H1 (cell line): ENCODE results near the gene CDH26. TPM values are rescaled to one million over a fixed set of nuclear protein-coding genes. Genes with fewer than 3 reads are reported as not detected.

Source experiments
- CTCF ChIA-PET: fragments of 300-600 bp; sonication (Branson Sonifier 250); formaldehyde crosslinking; loops from one replicate; lab custom pipeline; 2021; ENCODE audit not compliant: partially characterized antibody; lab: Charles Lee
- POLR2A ChIA-PET: fragments of 300-600 bp; sonication (Branson Sonifier 250); formaldehyde crosslinking; loops from one replicate; lab custom pipeline; 2021; ENCODE audit warnings: inconsistent platforms; ENCODE audit not compliant: partially characterized antibody; lab: Charles Lee
- DNase-seq, 2 experiments: peaks; one replicate each; pipeline versions ENCODE4 v3.0.0 to v3.0.0-alpha.2; 2010 to 2022; ENCODE audit warnings: low spot score in 2 of 2, low read depth in 1 of 2, mixed read lengths in 1 of 2
- FAIRE-seq: peaks from 2 replicates; lab custom pipeline; 2011; peaks lifted over from hg19 to GRCh38; lab: Jason Lieb, UNC
- H2AFZ ChIP-seq: 2 replicates; pipeline ENCODE4 v1.8.1; 2012; ENCODE audit warnings: low read length, inconsistent platforms
- H2AK5ac ChIP-seq: 2 replicates; pipeline ENCODE4 v1.6.1; 2013; ENCODE audit warnings: low read depth, low read length
- H2BK120ac ChIP-seq: replicated peaks from 2 replicates; pipeline ENCODE3; 2013; ENCODE audit warnings: low read depth, low read length, inconsistent platforms
- H2BK12ac ChIP-seq: 2 replicates; pipeline ENCODE4 v1.6.1; 2013; ENCODE audit warnings: low read depth, low read length
- H2BK15ac ChIP-seq: 2 replicates; pipeline ENCODE4 v1.6.1; 2013; ENCODE audit warnings: low read length
- H2BK20ac ChIP-seq: 2 replicates; pipeline ENCODE4 v1.6.1; 2013; ENCODE audit warnings: low read length
- H2BK5ac ChIP-seq: 2 replicates; pipeline ENCODE4 v1.6.1; 2013; ENCODE audit warnings: low read depth, low read length
- H3K14ac ChIP-seq: 2 replicates; pipeline ENCODE4 v1.6.1; 2013; ENCODE audit warnings: inconsistent platforms; ENCODE audit not compliant: insufficient read length
- H3K18ac ChIP-seq: 2 replicates; pipeline ENCODE4 v1.6.1; 2013; ENCODE audit warnings: low read length; ENCODE audit errors: extremely low read depth
- H3K23ac ChIP-seq: 2 replicates; pipeline ENCODE4 v1.6.1; 2013; ENCODE audit warnings: inconsistent platforms; ENCODE audit not compliant: insufficient read length
- H3K23me2 ChIP-seq: 2 replicates; pipeline ENCODE4 v1.6.1; 2013; ENCODE audit warnings: low read depth, low read length
- H3K27ac ChIP-seq: 2 replicates; pipeline ENCODE4 v1.6.1; 2011; ENCODE audit warnings: low read depth, low read length, inconsistent platforms
- H3K27me3 ChIP-seq, 4 experiments: replicated peaks in 1 of 4; 1 replicate in 1 of 4; 2 replicates in 3 of 4; pipeline versions ENCODE4 v1.6.1 to v1.8.1; 2011 to 2013; ENCODE audit warnings: low read length in 3 of 4, mild to moderate bottlenecking in 3 of 4, inconsistent platforms in 2 of 4, mixed read lengths in 2 of 4, moderate library complexity in 1 of 4; ENCODE audit not compliant: control insufficient read depth in 3 of 4, insufficient read depth in 3 of 4; ENCODE audit errors: extremely low read depth in 1 of 4
- H3K36me3 ChIP-seq, 4 experiments: 2 replicates each; pipeline versions ENCODE4 v1.6.1 to v1.8.1; 2011 to 2013; ENCODE audit warnings: mild to moderate bottlenecking in 4 of 4, low read length in 3 of 4, moderate library complexity in 2 of 4, control low read depth in 1 of 4, inconsistent platforms in 1 of 4; ENCODE audit not compliant: insufficient read depth in 4 of 4, control insufficient read depth in 2 of 4
- H3K4ac ChIP-seq: replicated peaks from 2 replicates; pipeline ENCODE3; 2013; ENCODE audit warnings: low read length, low read depth, mixed read lengths, inconsistent platforms; ENCODE audit not compliant: insufficient read length
- H3K4me1 ChIP-seq, 4 experiments: replicated peaks in 1 of 4; 1 replicate in 1 of 4; 2 replicates in 3 of 4; pipeline versions ENCODE4 v1.6.1 to v1.8.1; 2011 to 2013; ENCODE audit warnings: low read length in 3 of 4, inconsistent platforms in 2 of 4, mixed read lengths in 1 of 4; ENCODE audit not compliant: insufficient read depth in 4 of 4, control insufficient read depth in 3 of 4
- H3K4me2 ChIP-seq, 2 experiments: 2 replicates each; pipeline versions ENCODE4 v1.6.1 to v1.8.1; 2011 to 2013; ENCODE audit warnings: low read depth in 2 of 2, low read length in 2 of 2, control low read depth in 1 of 2, inconsistent platforms in 1 of 2, mild to moderate bottlenecking in 1 of 2; ENCODE audit not compliant: insufficient read depth in 1 of 2
- H3K4me3 ChIP-seq, 4 experiments: fragments of 200-600, 300-600 bp in 1 of 4; sonication (generic), shearing (Covaris generic), sonication (Bioruptor Twin) in 1 of 4; 2 replicates each; pipeline versions ENCODE4 v1.5.1 to v1.8.1; 2011 to 2016; ENCODE audit warnings: low read length in 4 of 4, low read depth in 3 of 4, control low read depth in 2 of 4, inconsistent platforms in 2 of 4, mild to moderate bottlenecking in 2 of 4, mixed read lengths in 1 of 4, moderate library complexity in 1 of 4; ENCODE audit not compliant: insufficient read depth in 2 of 4; ENCODE audit errors: extremely low read depth in 1 of 4
- H3K56ac ChIP-seq: replicated peaks from 2 replicates; pipeline ENCODE3; 2013; ENCODE audit warnings: low read depth, mild to moderate bottlenecking, mixed read lengths, low read length, inconsistent platforms; ENCODE audit not compliant: insufficient read length
- H3K79me1 ChIP-seq: 2 replicates; pipeline ENCODE4 v1.6.1; 2013; ENCODE audit warnings: low read depth, low read length, control low read depth
- H3K79me2 ChIP-seq, 2 experiments: 2 replicates each; pipeline versions ENCODE4 v1.6.1 to v1.8.1; 2012 to 2013; ENCODE audit warnings: low read length in 2 of 2, mild to moderate bottlenecking in 2 of 2, inconsistent platforms in 1 of 2; ENCODE audit not compliant: insufficient read depth in 2 of 2, control insufficient read depth in 1 of 2
- H3K9ac ChIP-seq, 4 experiments: replicated peaks in 1 of 4; 1 replicate in 1 of 4; 2 replicates in 3 of 4; pipeline versions ENCODE4 v1.6.1 to v1.8.1; 2011 to 2013; ENCODE audit warnings: low read depth in 3 of 4, low read length in 3 of 4, control low read depth in 2 of 4, mild to moderate bottlenecking in 2 of 4, moderate library complexity in 2 of 4, inconsistent platforms in 1 of 4; ENCODE audit errors: extremely low read depth in 1 of 4
- H3K9me3 ChIP-seq, 2 experiments: 2 replicates each; pipeline versions ENCODE4 v1.6.1 to v1.8.1; 2012 to 2013; ENCODE audit warnings: mild to moderate bottlenecking in 2 of 2, moderate library complexity in 2 of 2, control low read depth in 1 of 2, inconsistent platforms in 1 of 2, low read depth in 1 of 2, low read length in 1 of 2, mixed read lengths in 1 of 2; ENCODE audit not compliant: insufficient read depth in 2 of 2
- H4K20me1 ChIP-seq, 2 experiments: replicated peaks in 1 of 2; 2 replicates each; pipeline versions ENCODE3 to v1.8.1; 2011 to 2013; ENCODE audit warnings: inconsistent platforms in 2 of 2, low read length in 2 of 2, mild to moderate bottlenecking in 1 of 2; ENCODE audit not compliant: insufficient read depth in 2 of 2, control insufficient read depth in 1 of 2
- H4K5ac ChIP-seq: 2 replicates; pipeline ENCODE4 v1.6.1; 2013; ENCODE audit warnings: low read length, low read depth, mixed read lengths, inconsistent platforms; ENCODE audit not compliant: insufficient read length
- H4K8ac ChIP-seq: 2 replicates; pipeline ENCODE4 v1.8.0; 2013; ENCODE audit warnings: mild to moderate bottlenecking, moderate library complexity, low read length, inconsistent platforms; ENCODE audit not compliant: insufficient read depth; ENCODE audit errors: extremely low read depth
- H4K91ac ChIP-seq: replicated peaks from 2 replicates; pipeline ENCODE3; 2013; ENCODE audit warnings: low read length, mixed read lengths, inconsistent platforms; ENCODE audit not compliant: insufficient read length
- E2F6 ChIP-seq: IDR thresholded peaks from 2 replicates; pipeline ENCODE4 v1.6.1; 2012; ENCODE audit warnings: inconsistent platforms
- EGR1 ChIP-seq: IDR thresholded peaks from 2 replicates; pipeline ENCODE4 v1.6.1; 2011; ENCODE audit warnings: low read depth, low read length, borderline replicate concordance
- GTF2F1 ChIP-seq: IDR thresholded peaks from 2 replicates; pipeline ENCODE4 v1.6.1; 2012; ENCODE audit warnings: low read depth, low read length, improper control_type of control experiment, borderline replicate concordance
- KDM4A ChIP-seq: IDR thresholded peaks from one replicate; pipeline ENCODE4 v1.7.1; 2012; ENCODE audit warnings: low read depth, mild to moderate bottlenecking, moderate library complexity, low read length, inconsistent platforms; ENCODE audit not compliant: severe bottlenecking
- USF2 ChIP-seq: IDR thresholded peaks from 2 replicates; pipeline ENCODE4 v1.6.1; 2011; ENCODE audit warnings: low read length, improper control_type of control experiment
- WGBS, 2 experiments: shearing (Covaris generic) in 1 of 2; methylation state at CpG; one replicate each; pipeline versions ENCODE4 v1.1.6 to v1.1.7; 2013 to 2015; ENCODE audit warnings: low lambda C conversion rate in 2 of 2, mixed read lengths in 2 of 2, inconsistent platforms in 1 of 2, low coverage in 1 of 2, missing lambda C conversion rate in 1 of 2; ENCODE audit not compliant: insufficient replicate concordance in 2 of 2, insufficient coverage in 1 of 2, insufficient read length in 1 of 2; ENCODE audit errors: extremely low coverage in 1 of 2, missing lambda C conversion rate in 1 of 2; 5-methylcytosine and 5-hydroxymethylcytosine counted together
- polyA plus RNA-seq, 7 experiments: library from polyadenylated mRNA; depleted of rRNA in 3 of 7; stranded (reverse) in 5 of 7; unstranded in 2 of 7; fragments of >200 nt in 5 of 7; fragments of 200-250 nt in 2 of 7; gene quantifications; 1 replicate in 5 of 7; 2 replicates in 1 of 7; 4 replicates in 1 of 7; pipeline versions ENCODE4 v1.2.1 to v1.2.3, GENCODE V29; 2011 to 2013; ENCODE audit warnings: missing spikeins in 2 of 7, mixed read lengths in 2 of 7
- total RNA-seq: library from RNA; stranded (reverse); fragmentation: NEBNext Ultra II Directional; extraction: Animal tissue kit (Norgen Biotek cat#: 25700); gene quantifications from 2 replicates; pipeline ENCODE4 v1.2.1, GENCODE V29; 2021

CDH26 gene
- total and polyA plus RNA-seq, 2 of the 8 experiments (the other 6 are each of a cell fraction or from before 2014, with no cell fraction given) = 1.5 to 1.7 TPM

GRCh38 chr20:59958626-59959025 lies 403 bp downstream of the CDH26 start:
- Histone ChIP-seq H2AK5ac (no peak overlapping the region), H3K4ac (no peak overlapping the region), H3K23ac (no peak overlapping the region), H3K56ac (no peak overlapping the region), H4K91ac (no peak overlapping the region), H3K4me3 (no peak overlapping the region), H3K79me2 (no peaks in the 10 kb centered on the region), H3K4me1 (0 out of 7 replicates have a peak, but pooled peaks cover 0 to 2% (median 0%) of the 10 kb centered on the region in 4 experiments), H3K18ac (no peak overlapping the region), H2BK15ac (no peak overlapping the region), H2AFZ (peak overlapping the region; percentile 81; the same call in 1 of the 2 replicates), H3K27me3 (no peaks in the 10 kb centered on the region; a peak in 2 of 7 replicates), H3K9ac (no peak overlapping the region), H3K23me2 (no peaks in the 10 kb centered on the region), H2BK120ac (no peak overlapping the region), H4K20me1 (no peaks in the 10 kb centered on the region), H3K4me2 (no peak overlapping the region), H3K14ac (no peak overlapping the region), H4K5ac (no peak overlapping the region), H3K36me3 (no peaks in the 10 kb centered on the region), H2BK5ac (no peak overlapping the region), H3K79me1 (no peaks in the 10 kb centered on the region), H2BK12ac (no peak overlapping the region), H4K8ac (no peak overlapping the region), H3K9me3 (no peaks in the 10 kb centered on the region), H3K27ac (no peak overlapping the region), H2BK20ac (no peak overlapping the region)
- no peak for FAIRE-seq
- 79% methylated on average over 4 of the region's 4 CpGs; no CpG with 5 or more reads in 1 of the 2 experiments for WGBS, 2 experiments
- TF ChIP-seq EGR1 = no peak
- no peak for TF ChIP-seq E2F6
- no peak for TF ChIP-seq USF2
- TF ChIP-seq GTF2F1 = no peak
- TF ChIP-seq KDM4A = no peak
- no peak for DNase-seq
- ChIA-PET CTCF (interaction anchor here (0.6 to 1.5 kb wide), 7 partner anchors 9 to 945 kb away, joined by 3 to 5 read pairs (median 4); partner anchors contain the start of gene SYCP2), POLR2A (interaction anchor here (0.6 to 0.9 kb wide), 3 partner anchors 19 to 153 kb away, joined by 3 to 5 read pairs (median 3); partner anchors contain the start of genes FAM217B and PPP1R3D)
